GM12891 (cell line): ENCODE data around the gene MYCT1.

Source experiments
- PAX5 ChIP-seq: IDR thresholded peaks from 2 replicates; pipeline ENCODE4 v1.6.1; 2011; ENCODE audit warnings: low read length, moderate library complexity, mild to moderate bottlenecking; ENCODE audit not compliant: insufficient read depth, severe bottlenecking
- POLR2A ChIP-seq: IDR thresholded peaks from 2 replicates; pipeline ENCODE4 v1.6.1; 2011; ENCODE audit warnings: low read depth, low read length, control low read depth
- POLR2AphosphoS5 ChIP-seq: IDR thresholded peaks from 2 replicates; pipeline ENCODE4 v1.6.1; 2011; ENCODE audit warnings: low read depth, low read length, control low read depth
- SPI1 ChIP-seq: IDR thresholded peaks from 2 replicates; pipeline ENCODE4 v1.6.1; 2011; ENCODE audit warnings: low read depth, low read length, control low read depth
- TAF1 ChIP-seq: IDR thresholded peaks from 2 replicates; pipeline ENCODE4 v1.6.1; 2011; ENCODE audit warnings: low read depth, low read length, control low read depth

- TF ChIP-seq SPI1 (no peak), TAF1 (no peak), POLR2AphosphoS5 (no peak), POLR2A (no peak), PAX5 (no peak)
These were observed 47.9 kb downstream of the MYCT1 start for GRCh38 chr6:152745509-152746171.
